Esophagus squamous epithelium (tissue), 5 donors: ENCODE data around the gene PTPN6. TPM values are rescaled to one million over a fixed set of nuclear protein-coding genes. Genes with fewer than 3 reads are reported as not detected.

Experiments
- DNase-seq: peaks from one replicate; lab custom pipeline; 2025; lab: John Stamatoyannopoulos, UW
- H3K27ac ChIP-seq, 4 donors: fragments of 200-600 bp; sonication (generic); one replicate each; pipeline ENCODE4 v1.5.1; 2016 to 2019; ENCODE audit warnings: mild to moderate bottlenecking in 1 of 4
- H3K27me3 ChIP-seq, 4 donors: fragments of 200-600 bp; sonication (generic); 1 replicate in 3 of 4; 2 replicates in 1 of 4; pipeline versions ENCODE4 v1.5.1 to v1.6.0; 2017 to 2021; ENCODE audit warnings: antibody characterized with exemption in 1 of 4
- H3K36me3 ChIP-seq, 3 donors: fragments of 200-600 bp; sonication (generic); one replicate each; pipeline ENCODE4 v1.5.1; 2016 to 2019
- H3K4me1 ChIP-seq, 3 donors: fragments of 200-600 bp; sonication (generic); one replicate each; pipeline ENCODE4 v1.5.1; 2017 to 2019
- H3K4me3 ChIP-seq, 4 donors: fragments of 200-600 bp; sonication (generic); 1 replicate in 3 of 4; 2 replicates in 1 of 4; pipeline ENCODE4 v1.5.1; 2016 to 2019; ENCODE audit warnings: mild to moderate bottlenecking in 2 of 4, moderate library complexity in 1 of 4
- H3K9me3 ChIP-seq, 3 donors: fragments of 200-600 bp; sonication (generic); one replicate each; pipeline ENCODE4 v1.5.1; 2016 to 2019
- CTCF ChIP-seq, 6 experiments: fragments of 450-650 bp in 4 of 6; fragments of 200-600 bp in 2 of 6; sonication (generic) in 2 of 6; IDR thresholded peaks; one replicate each; pipeline ENCODE4 v1.5.1; 2016 to 2019; ENCODE audit warnings: antibody characterized with exemption in 6 of 6, mild to moderate bottlenecking in 4 of 6, moderate library complexity in 4 of 6
- POLR2A ChIP-seq, 4 donors: fragments of 450-650 bp; IDR thresholded peaks; one replicate each; pipeline ENCODE4 v1.6.1; 2017; ENCODE audit warnings: antibody characterized with exemption in 4 of 4, mild to moderate bottlenecking in 4 of 4, moderate library complexity in 3 of 4
- WGBS, 2 donors: methylation state at CpG; one replicate each; pipeline ENCODE4 v1.1.5; 2018; 5-methylcytosine and 5-hydroxymethylcytosine counted together
- intact Hi-C: fragments of 100-400 bp; cut with DNase I; formaldehyde crosslinking; loops from one replicate; pipeline ENCODE4 v1.15.0; 2022
- total RNA-seq, 4 donors: library from RNA; depleted of rRNA; stranded (reverse); fragments of >200 nt; gene quantifications; one replicate each; pipeline ENCODE4 v1.1.0, GENCODE V29; 2016
- donor health status: DM: yes; HTN: yes; CAD: no.

The PTPN6 gene
- total RNA-seq, 4 donors from 2014 or later = 11.0 to 29.7 (median 21.5) TPM

GRCh38 chr12:6958609-6959057, 7.5 kb downstream of the PTPN6 start:
- Histone ChIP-seq H3K4me3 (peak overlapping the region in 1 of 4 donors; percentile 44), H3K9me3 (no peaks in the 10 kb centered on the region), H3K36me3 (peaks cover 0 to 34% (median 0%) of the 10 kb centered on the region in 3 donors), H3K27me3 (no peaks in the 10 kb centered on the region), H3K4me1 (peaks cover 34 to 92% (median 58%) of the 10 kb centered on the region in 3 donors), H3K27ac (peak overlapping the region; percentile 50 to 95 (median 66))
- TF ChIP-seq POLR2A (IDR thresholded peaks at IDR 0.05) = no peak
- TF ChIP-seq CTCF (IDR thresholded peaks at IDR 0.05) = no peak
- 68 to 73% methylated on average over 8 of the region's 10 CpGs for WGBS, 2 donors
- intact Hi-C loops = no loop called here
- no peak for DNase-seq

- DNase-seq = no peak
- peak in 1 of 4 donors; percentile 62 for TF ChIP-seq POLR2A (IDR thresholded peaks at IDR 0.05)
- TF ChIP-seq CTCF (IDR thresholded peaks at IDR 0.05) = no peak
- peak overlapping the region in 1 of 4 donors; percentile 44 for H3K4me3 ChIP-seq
- H3K9me3 ChIP-seq = no peaks in the 10 kb centered on the region
- peak overlapping the region; percentile 50 to 95 (median 66) for H3K27ac ChIP-seq
- no peaks in the 10 kb centered on the region for H3K27me3 ChIP-seq
- WGBS, 2 donors = 35 to 66% methylated on average over 8 to 13 of the region's 24 CpGs
- intact Hi-C loops = no loop called here
- H3K36me3 ChIP-seq = peaks cover 0 to 34% (median 0%) of the 10 kb centered on the region in 3 donors
- peaks cover 34 to 91% (median 58%) of the 10 kb centered on the region in 3 donors for H3K4me1 ChIP-seq
Measured at GRCh38 chr12:6959058-6959804, 8.1 kb downstream of the PTPN6 start.

- Histone ChIP-seq H3K36me3 (peaks cover 0 to 31% (median 0%) of the 10 kb centered on the region in 3 donors), H3K27me3 (no peaks in the 10 kb centered on the region), H3K4me1 (peaks cover 34 to 91% (median 64%) of the 10 kb centered on the region in 3 donors), H3K9me3 (no peaks in the 10 kb centered on the region), H3K4me3 (peak overlapping the region in 1 of 4 donors; percentile 44), H3K27ac (peak overlapping the region; percentile 54 to 99 (median 93))
- intact Hi-C loops = no loop called here
- TF ChIP-seq CTCF (IDR thresholded peaks at IDR 0.05) (no peak), POLR2A (IDR thresholded peaks at IDR 0.05) (no peak)
- 85 to 87% methylated on average over 9 to 24 of the region's 26 CpGs for WGBS, 2 donors
- DNase-seq = no peak
Measured at GRCh38 chr12:6959805-6960592, 8.8 kb downstream of the PTPN6 start.

- Histone ChIP-seq H3K9me3 (no peaks in the 10 kb centered on the region), H3K4me3 (peak overlapping the region in 3 of 4 donors; percentile 61 to 72 (median 70)), H3K27me3 (no peaks in the 10 kb centered on the region), H3K4me1 (peaks cover 34 to 91% (median 68%) of the 10 kb centered on the region in 3 donors), H3K36me3 (peaks cover 0 to 30% (median 6%) of the 10 kb centered on the region in 3 donors), H3K27ac (peak overlapping the region; percentile 91 to 99 (median 96))
- TF ChIP-seq CTCF (IDR thresholded peaks at IDR 0.05) (peak in 1 of 6 experiments; percentile 16), POLR2A (IDR thresholded peaks at IDR 0.05) (no peak)
- 60 to 71% methylated on average over 4 to 8 of the region's 13 CpGs for WGBS, 2 donors
- no peak for DNase-seq
- intact Hi-C loops = no loop called here
Measured at GRCh38 chr12:6960593-6961277, 9.6 kb downstream of the PTPN6 start.
